HepG2 (cell line): Measurements from ENCODE around the gene GOT2. TPM values are rescaled to one million over a fixed set of nuclear protein-coding genes. Genes with fewer than 3 reads are reported as not detected.
A peak's percentile ranks its signal among the peaks of the same experiment; 100 is the strongest.

Source experiments
- ATM ChIP-seq: fragments of 450-650 bp; IDR thresholded peaks from 2 replicates; pipeline ENCODE4 v1.7.1; 2017; ENCODE audit warnings: mild to moderate bottlenecking, borderline replicate concordance
- CEBPZ ChIP-seq: IDR thresholded peaks from 2 replicates; pipeline ENCODE4 v1.6.1; 2012; ENCODE audit warnings: low read length, improper control_type of control experiment
- ELF4 ChIP-seq: sonication (generic); formaldehyde crosslinking; IDR thresholded peaks from 2 replicates; pipeline ENCODE4 v1.5.0; 2020; ENCODE audit warnings: missing genetic modification reagents, mild to moderate bottlenecking, moderate library complexity, borderline replicate concordance
- HOXD1 ChIP-seq: sonication (generic); formaldehyde crosslinking; IDR thresholded peaks from 2 replicates; pipeline ENCODE4 v1.5.0; 2020; ENCODE audit warnings: missing genetic modification reagents
- KIAA2018 ChIP-seq: sonication (generic); formaldehyde crosslinking; IDR thresholded peaks from 2 replicates; pipeline ENCODE4 v1.5.0; 2020; ENCODE audit warnings: mild to moderate bottlenecking, missing genetic modification reagents, borderline replicate concordance
- MEF2D ChIP-seq: sonication (generic); formaldehyde crosslinking; IDR thresholded peaks from 2 replicates; pipeline ENCODE4 v1.5.1; 2020; ENCODE audit warnings: mild to moderate bottlenecking, missing genetic modification reagents
- MXD3 ChIP-seq: IDR thresholded peaks from 2 replicates; pipeline ENCODE4 v1.6.1; 2016; ENCODE audit warnings: mild to moderate bottlenecking, missing biosample characterization, missing genetic modification reagents
- ZBTB4 ChIP-seq: sonication (generic); formaldehyde crosslinking; IDR thresholded peaks from 2 replicates; pipeline ENCODE4 v1.4.0; 2020; ENCODE audit warnings: missing genetic modification reagents, mild to moderate bottlenecking, borderline replicate concordance
- ZNF263 ChIP-seq: sonication (generic); formaldehyde crosslinking; IDR thresholded peaks from 2 replicates; pipeline ENCODE4 v1.4.0; 2020; ENCODE audit warnings: missing genetic modification reagents
- ZNF44 ChIP-seq: sonication (generic); formaldehyde crosslinking; IDR thresholded peaks from 2 replicates; pipeline ENCODE4 v1.5.1; 2020; ENCODE audit warnings: mild to moderate bottlenecking, missing genetic modification reagents
- ZNF720 ChIP-seq: sonication (generic); formaldehyde crosslinking; IDR thresholded peaks from 2 replicates; pipeline ENCODE4 v1.4.0; 2020; ENCODE audit warnings: missing genetic modification reagents
- ZSCAN12 ChIP-seq: sonication (generic); formaldehyde crosslinking; IDR thresholded peaks from 2 replicates; pipeline ENCODE4 v1.9.0; 2021; ENCODE audit warnings: mild to moderate bottlenecking, missing genetic modification reagents
- ZSCAN29 ChIP-seq: sonication (generic); formaldehyde crosslinking; conservative IDR thresholded peaks from 2 replicates; pipeline ENCODE4 v1.4.0; 2020; ENCODE audit warnings: mild to moderate bottlenecking, missing genetic modification reagents
- polyA plus RNA-seq, 8 experiments: library from polyadenylated mRNA; depleted of rRNA in 3 of 8; stranded (reverse) in 7 of 8; unstranded in 1 of 8; fragments of >200 nt; fragmentation: Illumina TruSeq in 4 of 8; extraction: Trizol in 4 of 8; gene quantifications; 2 replicates each; pipeline versions ENCODE4 v1.2.1 to v1.2.3, GENCODE V29; 2011 to 2016; ENCODE audit warnings: low read depth in 4 of 8, missing spikeins in 1 of 8, mixed read lengths in 1 of 8; ENCODE audit not compliant: insufficient read depth in 1 of 8
- total RNA-seq, 5 experiments: library from RNA; depleted of rRNA; stranded (reverse); fragments of >200 nt; fragmentation: Illumina TruSeq; extraction: Trizol; gene quantifications; 2 replicates each; pipeline ENCODE4 v1.2.3, GENCODE V29; 2016; ENCODE audit warnings: low read depth in 1 of 5

The GOT2 gene
- total and polyA plus RNA-seq, 2 of the 13 experiments (the other 11 are each of a cell fraction or from before 2014, with no cell fraction given): 32.6 to 121 TPM

- TF ChIP-seq ZBTB4 (CRISPR knock-in tag) (peak; percentile 94), KIAA2018 (CRISPR knock-in tag) (0 out of 2 replicates have a peak, but pooled peaks have one; percentile 83), ZNF44 (CRISPR knock-in tag) (0 out of 2 replicates have a peak, but pooled peaks have one; percentile 82), CEBPZ (no peak), MEF2D (peak; percentile 85), ZSCAN12 (CRISPR knock-in tag) (peak; percentile 64; the same call in 1 of the 2 replicates), MXD3 (CRISPR knock-in tag) (peak; percentile 89), ZSCAN29 (CRISPR knock-in tag) (no peak; the same call in 1 of the 2 replicates), ZNF720 (0 out of 2 replicates have a peak, but pooled peaks have one; percentile 18), ATM (no peak), HOXD1 (peak; percentile 93), ELF4 (no peak), ZNF263 (CRISPR knock-in tag) (no peak; the same call in none of the 2 replicates)
These were observed at the start of gene GOT2 (continued) for GRCh38 chr16:58733671-58734458.
